Suprapubic skin (tissue), 4 donors: ENCODE measurements around the gene SLC44A2. TPM values are rescaled to one million over a fixed set of nuclear protein-coding genes. Genes with fewer than 3 reads are reported as not detected.

ENCODE experiments used
- DNase-seq, 2 donors: peaks; one replicate each; pipeline ENCODE4 v3.0.0-alpha.2; 2019; ENCODE audit warnings: low spot score in 2 of 2
- H3K27ac ChIP-seq: fragments of 200-600 bp; sonication (generic); one replicate; pipeline ENCODE4 v1.5.1; 2019
- H3K27me3 ChIP-seq: fragments of 200-600 bp; sonication (generic); one replicate; pipeline ENCODE4 v1.5.1; 2019
- H3K36me3 ChIP-seq: fragments of 200-600 bp; sonication (generic); one replicate; pipeline ENCODE4 v1.5.1; 2019
- H3K4me1 ChIP-seq: fragments of 200-600 bp; sonication (generic); one replicate; pipeline ENCODE4 v1.5.1; 2019
- H3K4me3 ChIP-seq: fragments of 200-600 bp; sonication (generic); one replicate; pipeline ENCODE4 v1.5.1; 2019; ENCODE audit warnings: mild to moderate bottlenecking
- H3K9me3 ChIP-seq: fragments of 200-600 bp; sonication (generic); one replicate; pipeline ENCODE4 v1.5.1; 2019
- CTCF ChIP-seq, 2 donors: fragments of 200-600 bp in 1 of 2; fragments of 450-650 bp in 1 of 2; sonication (generic) in 1 of 2; IDR thresholded peaks; one replicate each; pipeline ENCODE4 v1.5.1; 2016 to 2019; ENCODE audit warnings: antibody characterized with exemption in 2 of 2, mild to moderate bottlenecking in 1 of 2, moderate library complexity in 1 of 2
- EP300 ChIP-seq: sonication (generic); formaldehyde crosslinking; IDR thresholded peaks from one replicate; pipeline ENCODE4 v1.6.1; 2017; ENCODE audit warnings: antibody characterized with exemption
- POLR2A ChIP-seq, 2 donors: fragments of 450-650 bp; IDR thresholded peaks; one replicate each; pipeline ENCODE4 v1.6.1; 2017; ENCODE audit warnings: antibody characterized with exemption in 2 of 2, mild to moderate bottlenecking in 2 of 2, moderate library complexity in 2 of 2
- POLR2AphosphoS5 ChIP-seq, 3 donors: sonication (generic); formaldehyde crosslinking; IDR thresholded peaks; one replicate each; pipeline ENCODE4 v1.6.1; 2017; ENCODE audit warnings: antibody characterized with exemption in 3 of 3
- WGBS: methylation state at CpG from one replicate; pipeline ENCODE4 v1.1.5; 2018; 5-methylcytosine and 5-hydroxymethylcytosine counted together
- total RNA-seq, 4 donors: library from RNA; depleted of rRNA; stranded (reverse); fragments of >200 nt; gene quantifications; one replicate each; pipeline ENCODE4 v1.1.0, GENCODE V29; 2016

The SLC44A2 gene
- total RNA-seq, 4 donors from 2014 or later, result 59.1 to 108 (median 94.5) TPM

DNA sequence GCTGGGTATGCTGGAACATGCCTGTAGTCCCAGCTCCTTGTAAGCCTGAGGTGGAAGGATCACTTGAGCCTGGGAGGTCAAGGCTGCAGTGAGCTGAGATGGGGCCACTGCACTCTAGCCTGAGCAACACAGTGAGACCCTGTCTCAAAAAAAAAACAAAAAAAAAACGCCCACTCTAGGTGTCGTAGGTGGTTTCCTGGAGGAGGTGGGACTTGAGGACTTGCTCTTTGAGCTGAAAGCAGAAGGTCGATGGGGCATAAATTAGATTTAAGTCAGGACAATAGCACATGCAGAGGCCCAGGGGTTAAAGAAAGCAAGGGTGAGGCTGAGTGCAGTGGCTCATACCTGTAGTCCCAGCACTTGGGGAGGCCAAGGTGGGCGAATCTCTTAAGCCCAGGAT is 15.9 kb downstream of the SLC44A2 start:
- Histone ChIP-seq H3K27ac (no peak overlapping the region), H3K4me1 (peaks cover 27% of the 10 kb centered on the region), H3K27me3 (no peaks in the 10 kb centered on the region), H3K9me3 (no peaks in the 10 kb centered on the region), H3K36me3 (peaks cover 71% of the 10 kb centered on the region), H3K4me3 (no peak overlapping the region)
- no peak for TF ChIP-seq EP300
- TF ChIP-seq POLR2AphosphoS5 (IDR thresholded peaks at IDR 0.05), result no peak
- no peak for TF ChIP-seq CTCF (IDR thresholded peaks at IDR 0.05)
- no peak for TF ChIP-seq POLR2A (IDR thresholded peaks at IDR 0.05)
- 90% methylated on average over 4 of the region's 4 CpGs for WGBS
- DNase-seq, result no peak

DNA sequence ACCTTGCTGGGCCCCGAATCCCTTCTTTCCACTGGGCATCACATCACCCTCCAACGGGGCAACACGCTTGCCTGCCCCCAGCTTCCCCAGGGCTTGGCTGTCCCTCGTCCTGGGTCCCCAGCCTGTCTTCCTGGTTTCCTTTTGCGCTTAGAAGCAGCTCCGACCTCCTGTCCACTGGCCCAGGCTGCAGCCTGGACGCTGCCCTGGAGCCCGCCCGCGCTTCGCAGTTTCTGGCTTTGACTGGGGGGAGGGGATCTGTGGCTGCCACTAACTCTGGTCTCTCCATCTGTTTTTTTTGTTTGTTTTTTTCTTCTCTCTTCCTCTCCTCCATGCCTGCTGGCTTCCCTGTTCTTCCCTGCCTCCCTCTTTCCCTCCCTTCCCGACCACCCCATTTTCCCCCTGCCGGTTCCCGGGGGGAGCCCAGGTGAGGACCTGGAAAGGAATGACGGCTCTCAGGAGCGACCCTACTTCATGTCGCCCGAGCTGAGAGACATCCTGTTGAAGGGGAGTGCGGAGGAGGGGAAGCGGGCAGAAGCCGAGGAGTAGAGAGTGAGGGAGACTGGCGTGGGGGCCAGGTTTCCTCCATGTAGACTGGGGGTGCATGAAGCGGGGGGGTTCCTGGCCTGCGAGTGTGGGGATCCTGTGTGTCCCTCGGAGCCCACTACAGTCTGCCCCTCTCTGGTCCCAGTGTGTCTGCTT is 17.3 kb downstream of the SLC44A2 start:
- no peak overlapping the region for H3K4me3 ChIP-seq
- H3K9me3 ChIP-seq, result no peaks in the 10 kb centered on the region
- H3K36me3 ChIP-seq, result peaks cover 57% of the 10 kb centered on the region
- H3K27me3 ChIP-seq, result no peaks in the 10 kb centered on the region
- WGBS, result 64% methylated on average over 22 of the region's 25 CpGs
- H3K4me1 ChIP-seq, result peaks cover 37% of the 10 kb centered on the region
- TF ChIP-seq POLR2AphosphoS5 (IDR thresholded peaks at IDR 0.05) (no peak), CTCF (IDR thresholded peaks at IDR 0.05) (no peak), POLR2A (IDR thresholded peaks at IDR 0.05) (no peak), EP300 (no peak)
- no peak for DNase-seq
- H3K27ac ChIP-seq, result no peak overlapping the region

DNA sequence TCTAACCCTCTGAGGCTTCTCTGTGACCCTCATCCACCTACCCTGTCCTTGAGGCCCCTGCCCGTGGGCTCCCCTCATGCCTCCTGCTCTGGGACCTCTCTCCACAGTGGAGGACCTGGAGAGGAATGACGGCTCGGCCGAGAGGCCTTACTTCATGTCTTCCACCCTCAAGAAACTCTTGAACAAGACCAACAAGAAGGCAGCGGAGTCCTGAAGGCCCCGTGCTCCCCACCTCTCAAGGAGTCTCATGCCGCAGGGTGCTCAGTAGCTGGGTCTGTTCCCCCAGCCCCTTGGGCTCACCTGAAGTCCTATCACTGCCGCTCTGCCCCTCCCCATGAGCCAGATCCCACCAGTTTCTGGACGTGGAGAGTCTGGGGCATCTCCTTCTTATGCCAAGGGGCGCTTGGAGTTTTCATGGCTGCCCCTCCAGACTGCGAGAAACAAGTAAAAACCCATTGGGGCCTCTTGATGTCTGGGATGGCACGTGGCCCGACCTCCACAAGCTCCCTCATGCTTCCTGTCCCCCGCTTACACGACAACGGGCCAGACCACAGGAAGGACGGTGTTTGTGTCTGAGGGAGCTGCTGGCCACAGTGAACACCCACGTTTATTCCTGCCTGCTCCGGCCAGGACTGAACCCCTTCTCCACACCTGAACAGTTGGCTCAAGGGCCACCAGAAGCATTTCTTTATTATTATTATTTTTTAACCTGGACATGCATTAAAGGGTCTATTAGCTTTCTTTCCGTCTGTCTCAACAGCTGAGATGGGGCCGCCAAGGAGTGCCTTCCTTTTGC is 18.0 kb downstream of the SLC44A2 start:
- Histone ChIP-seq H3K27me3 (no peaks in the 10 kb centered on the region), H3K36me3 (peaks cover 49% of the 10 kb centered on the region), H3K9me3 (no peaks in the 10 kb centered on the region), H3K27ac (peak overlapping the region; percentile 54), H3K4me3 (no peak overlapping the region), H3K4me1 (peaks cover 37% of the 10 kb centered on the region)
- WGBS, result 52% methylated on average over 20 of the region's 21 CpGs
- no peak for DNase-seq
- TF ChIP-seq CTCF (IDR thresholded peaks at IDR 0.05) (no peak), EP300 (no peak), POLR2AphosphoS5 (IDR thresholded peaks at IDR 0.05) (no peak), POLR2A (IDR thresholded peaks at IDR 0.05) (no peak)

- peaks cover 37% of the 10 kb centered on the region for H3K4me1 ChIP-seq
- WGBS, result 14% methylated on average over 3 of the region's 3 CpGs
- H3K4me3 ChIP-seq, result no peak overlapping the region
- H3K27ac ChIP-seq, result peak overlapping the region; percentile 54
- DNase-seq, result no peak
- no peaks in the 10 kb centered on the region for H3K27me3 ChIP-seq
- TF ChIP-seq EP300 (no peak), POLR2A (IDR thresholded peaks at IDR 0.05) (no peak), POLR2AphosphoS5 (IDR thresholded peaks at IDR 0.05) (no peak), CTCF (IDR thresholded peaks at IDR 0.05) (no peak)
- no peaks in the 10 kb centered on the region for H3K9me3 ChIP-seq
- peaks cover 44% of the 10 kb centered on the region for H3K36me3 ChIP-seq
Observed at GRCh38 chr19:10643968-10644259, 18.6 kb downstream of the SLC44A2 start.

DNA sequence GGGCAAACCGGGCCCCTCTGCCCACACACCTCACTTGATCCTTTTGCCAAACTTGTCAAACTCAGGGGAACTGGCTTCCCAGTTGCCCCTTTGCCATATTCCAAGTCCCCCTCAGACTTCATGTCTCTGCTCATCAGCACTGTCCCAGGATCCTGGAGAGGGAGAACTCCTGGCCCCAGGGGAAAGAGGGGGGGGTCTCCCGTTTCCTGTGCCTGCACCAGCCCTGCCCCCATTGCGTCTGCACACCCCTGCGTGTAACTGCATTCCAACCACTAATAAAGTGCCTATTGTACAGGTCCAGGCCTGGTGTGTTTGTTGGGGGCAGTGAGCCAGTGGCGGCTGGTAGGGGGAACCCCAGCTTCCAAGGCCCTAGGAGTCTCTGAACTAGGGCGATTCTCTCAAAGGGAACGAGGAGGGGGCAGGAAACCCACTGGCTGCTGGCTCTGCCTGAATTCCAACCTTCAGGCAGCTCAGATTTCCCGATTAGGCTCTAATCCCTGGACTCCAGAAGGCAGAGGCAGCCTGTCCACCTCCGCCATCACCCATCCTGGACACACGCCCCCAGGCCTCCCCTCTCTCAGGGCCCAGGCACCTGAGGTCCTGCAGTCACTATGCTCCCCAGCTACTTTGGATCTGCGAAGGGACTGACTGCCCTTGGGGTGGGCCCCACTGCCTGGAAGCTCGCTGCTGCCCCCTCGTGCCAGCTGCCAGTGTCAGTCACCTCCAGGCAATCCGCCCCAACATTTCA is 19.1 kb downstream of the SLC44A2 start:
- WGBS, result 6% methylated on average over 13 of the region's 14 CpGs
- Histone ChIP-seq H3K27me3 (no peaks in the 10 kb centered on the region), H3K4me1 (peaks cover 37% of the 10 kb centered on the region), H3K36me3 (peaks cover 39% of the 10 kb centered on the region), H3K4me3 (no peak overlapping the region), H3K9me3 (no peaks in the 10 kb centered on the region), H3K27ac (peak overlapping the region; percentile 77)
- DNase-seq, result peak; percentile 90 to 91
- TF ChIP-seq POLR2AphosphoS5 (IDR thresholded peaks at IDR 0.05) (peak in 1 of 3 donors; percentile 12), POLR2A (IDR thresholded peaks at IDR 0.05) (no peak), CTCF (IDR thresholded peaks at IDR 0.05) (peak; percentile 78 to 92)
